GM21737 (cell line): ENCODE data around the gene DDX25.

Source experiments
- ATAC-seq: cut with Tn5 transposase; IDR thresholded peaks from one replicate; pipeline ENCODE4 v1.9.1; 2021; ENCODE audit warnings: mild to moderate bottlenecking, moderate library complexity; ENCODE audit not compliant: unreplicated experiment

Gene DDX25

GRCh38 chr11:125968354-125968753 is 64.0 kb downstream of the DDX25 start:
- ATAC-seq, result no peak

- no peak for ATAC-seq
Observed at GRCh38 chr11:125971618-125972017, 67.3 kb downstream of the DDX25 start.

GRCh38 chr11:125974284-125974683 is 70.0 kb downstream of the DDX25 start:
- no peak for ATAC-seq

- ATAC-seq, result no peak
Observed at GRCh38 chr11:125975634-125976033, 71.3 kb downstream of the DDX25 start.

GRCh38 chr11:125976156-125976555 is 71.8 kb downstream of the DDX25 start:
- ATAC-seq, result no peak

GRCh38 chr11:125977333-125977732 is 73.0 kb downstream of the DDX25 start:
- ATAC-seq, result no peak

- no peak for ATAC-seq
Observed at GRCh38 chr11:125978181-125978716, 73.9 kb downstream of the DDX25 start.
